A204.1 (cell line): ENCODE results near the gene RAPGEF5.

Experiments used
- FAIRE-seq: peaks from 2 replicates; lab custom pipeline; 2012; peaks lifted over from hg19 to GRCh38; lab: Jason Lieb, UNC

RAPGEF5 gene

GRCh38 chr7:22302951-22303423, 54.0 kb downstream of the RAPGEF5 start:
- no peak for FAIRE-seq

- FAIRE-seq = no peak
Observed at GRCh38 chr7:22302193-22302592, 54.8 kb downstream of the RAPGEF5 start.

- FAIRE-seq = no peak
Observed at GRCh38 chr7:22301790-22302189, 55.2 kb downstream of the RAPGEF5 start.

- no peak for FAIRE-seq
Observed at GRCh38 chr7:22300839-22301238, 56.1 kb downstream of the RAPGEF5 start.

- no peak for FAIRE-seq
Observed at GRCh38 chr7:22296916-22297315, 60.0 kb downstream of the RAPGEF5 start.

- FAIRE-seq = no peak
Observed at GRCh38 chr7:22296265-22296566, 60.7 kb downstream of the RAPGEF5 start.

GRCh38 chr7:22295402-22296264, 61.3 kb downstream of the RAPGEF5 start:
- FAIRE-seq = no peak

- FAIRE-seq = no peak
Observed at GRCh38 chr7:22292531-22292930, 64.4 kb downstream of the RAPGEF5 start.

GRCh38 chr7:22291977-22292376, 65.0 kb downstream of the RAPGEF5 start:
- no peak for FAIRE-seq

GRCh38 chr7:22288202-22288601, 68.8 kb downstream of the RAPGEF5 start:
- no peak for FAIRE-seq

GRCh38 chr7:22287412-22287811, 69.5 kb downstream of the RAPGEF5 start:
- no peak for FAIRE-seq

GRCh38 chr7:22286436-22286835, 70.5 kb downstream of the RAPGEF5 start:
- FAIRE-seq = no peak

- FAIRE-seq = no peak
Observed at GRCh38 chr7:22281481-22281880, 75.5 kb downstream of the RAPGEF5 start.

- no peak for FAIRE-seq
Observed at GRCh38 chr7:22280031-22280430, 76.9 kb downstream of the RAPGEF5 start.

- no peak for FAIRE-seq
Observed at GRCh38 chr7:22278660-22279059, 78.3 kb downstream of the RAPGEF5 start.

GRCh38 chr7:22277375-22277774, 79.6 kb downstream of the RAPGEF5 start:
- no peak for FAIRE-seq

- FAIRE-seq = no peak
Observed at GRCh38 chr7:22275661-22276060, 81.3 kb downstream of the RAPGEF5 start.

- FAIRE-seq = no peak
Observed at GRCh38 chr7:22271311-22271710, 85.6 kb downstream of the RAPGEF5 start.

- FAIRE-seq = no peak
Observed at GRCh38 chr7:22270371-22270770, 86.6 kb downstream of the RAPGEF5 start.

- FAIRE-seq = no peak
Observed at GRCh38 chr7:22269963-22270362, 87.0 kb downstream of the RAPGEF5 start.

- no peak for FAIRE-seq
Observed at GRCh38 chr7:22268884-22269421, 88.0 kb downstream of the RAPGEF5 start.

GRCh38 chr7:22267930-22268615, 88.9 kb downstream of the RAPGEF5 start:
- no peak for FAIRE-seq

GRCh38 chr7:22262538-22262937, 94.4 kb downstream of the RAPGEF5 start:
- no peak for FAIRE-seq
